NCI-H748 (cell line): ENCODE results near the gene CBL.
A peak's percentile ranks its signal among the peaks of the same experiment; 100 is the strongest.
"Not testable (repeated sequence)": the region's sequence is repeated elsewhere in the genome, so short reads cannot be mapped to it uniquely, and the experiment has no call there.

Experiments
- DNase-seq: peaks from one replicate; lab custom pipeline; 2025; ENCODE audit not compliant: unreplicated experiment; lab: John Stamatoyannopoulos, UW

Gene CBL

GRCh38 chr11:119209186-119209585 lies 3.0 kb downstream of the CBL start:
- DNase-seq, result no peak

- no peak for DNase-seq
Observed at GRCh38 chr11:119210050-119210449, 3.9 kb downstream of the CBL start.

- no peak for DNase-seq
Observed at GRCh38 chr11:119218141-119218878, 12.2 kb downstream of the CBL start.

GRCh38 chr11:119222308-119222707 lies 16.2 kb downstream of the CBL start:
- DNase-seq, result peak; percentile 65

GRCh38 chr11:119222891-119223290 lies 16.8 kb downstream of the CBL start:
- DNase-seq, result no peak

GRCh38 chr11:119223856-119224255 lies 17.7 kb downstream of the CBL start:
- no peak for DNase-seq

GRCh38 chr11:119228535-119229287 lies 22.6 kb downstream of the CBL start:
- DNase-seq, result not testable (repeated sequence)

- DNase-seq, result no peak
Observed at GRCh38 chr11:119229288-119229672, 23.1 kb downstream of the CBL start.

- no peak for DNase-seq
Observed at GRCh38 chr11:119229741-119230140, 23.6 kb downstream of the CBL start.

GRCh38 chr11:119236490-119236889 lies 30.4 kb downstream of the CBL start:
- no peak for DNase-seq

- DNase-seq, result no peak
Observed at GRCh38 chr11:119236891-119237290, 30.8 kb downstream of the CBL start.

GRCh38 chr11:119237515-119237914 lies 31.4 kb downstream of the CBL start:
- DNase-seq, result no peak

- no peak for DNase-seq
Observed at GRCh38 chr11:119248750-119249670, 42.9 kb downstream of the CBL start.

GRCh38 chr11:119249671-119250010 lies 43.5 kb downstream of the CBL start:
- no peak for DNase-seq

- DNase-seq, result no peak
Observed at GRCh38 chr11:119251114-119251513, 45.0 kb downstream of the CBL start.

GRCh38 chr11:119254239-119254638 lies 48.1 kb downstream of the CBL start:
- DNase-seq, result no peak

GRCh38 chr11:119258180-119258579 lies 52.0 kb downstream of the CBL start:
- no peak for DNase-seq

GRCh38 chr11:119258983-119259382 lies 52.8 kb downstream of the CBL start:
- DNase-seq, result no peak

- DNase-seq, result no peak
Observed at GRCh38 chr11:119262668-119263351, 56.7 kb downstream of the CBL start.

- no peak for DNase-seq
Observed at GRCh38 chr11:119263352-119263940, 57.3 kb downstream of the CBL start.

GRCh38 chr11:119266063-119266462 lies 59.9 kb downstream of the CBL start:
- no peak for DNase-seq
